ENCODE results near the gene QDPR. TPM values are rescaled to one million over a fixed set of nuclear protein-coding genes. Genes with fewer than 3 reads are reported as not detected.

QDPR gene
- total and polyA plus RNA-seq, 8 donors, result 36.6 to 51.2 (median 45.3) TPM

GRCh38 chr4:17492876-17493275 is 19.0 kb downstream of the QDPR start:
- no peak for DNase-seq
- Histone ChIP-seq H3K4me3 (no peak overlapping the region), H3K36me3 (peaks cover 0 to 62% of the 10 kb centered on the region in 2 donors), H3K27me3 (no peaks in the 10 kb centered on the region), H3K9me3 (no peaks in the 10 kb centered on the region), H3K4me1 (peaks cover 0 to 14% of the 10 kb centered on the region in 2 donors), H3K27ac (no peak overlapping the region)
- TF ChIP-seq, protein P1, sequence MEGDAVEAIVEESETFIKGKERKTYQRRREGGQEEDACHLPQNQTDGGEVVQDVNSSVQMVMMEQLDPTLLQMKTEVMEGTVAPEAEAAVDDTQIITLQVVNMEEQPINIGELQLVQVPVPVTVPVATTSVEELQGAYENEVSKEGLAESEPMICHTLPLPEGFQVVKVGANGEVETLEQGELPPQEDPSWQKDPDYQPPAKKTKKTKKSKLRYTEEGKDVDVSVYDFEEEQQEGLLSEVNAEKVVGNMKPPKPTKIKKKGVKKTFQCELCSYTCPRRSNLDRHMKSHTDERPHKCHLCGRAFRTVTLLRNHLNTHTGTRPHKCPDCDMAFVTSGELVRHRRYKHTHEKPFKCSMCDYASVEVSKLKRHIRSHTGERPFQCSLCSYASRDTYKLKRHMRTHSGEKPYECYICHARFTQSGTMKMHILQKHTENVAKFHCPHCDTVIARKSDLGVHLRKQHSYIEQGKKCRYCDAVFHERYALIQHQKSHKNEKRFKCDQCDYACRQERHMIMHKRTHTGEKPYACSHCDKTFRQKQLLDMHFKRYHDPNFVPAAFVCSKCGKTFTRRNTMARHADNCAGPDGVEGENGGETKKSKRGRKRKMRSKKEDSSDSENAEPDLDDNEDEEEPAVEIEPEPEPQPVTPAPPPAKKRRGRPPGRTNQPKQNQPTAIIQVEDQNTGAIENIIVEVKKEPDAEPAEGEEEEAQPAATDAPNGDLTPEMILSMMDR (IDR thresholded peaks at IDR 0.05), result no peak
- no peak for ATAC-seq
- intact Hi-C loops (cut with DNase I), result no loop called here

DNA sequence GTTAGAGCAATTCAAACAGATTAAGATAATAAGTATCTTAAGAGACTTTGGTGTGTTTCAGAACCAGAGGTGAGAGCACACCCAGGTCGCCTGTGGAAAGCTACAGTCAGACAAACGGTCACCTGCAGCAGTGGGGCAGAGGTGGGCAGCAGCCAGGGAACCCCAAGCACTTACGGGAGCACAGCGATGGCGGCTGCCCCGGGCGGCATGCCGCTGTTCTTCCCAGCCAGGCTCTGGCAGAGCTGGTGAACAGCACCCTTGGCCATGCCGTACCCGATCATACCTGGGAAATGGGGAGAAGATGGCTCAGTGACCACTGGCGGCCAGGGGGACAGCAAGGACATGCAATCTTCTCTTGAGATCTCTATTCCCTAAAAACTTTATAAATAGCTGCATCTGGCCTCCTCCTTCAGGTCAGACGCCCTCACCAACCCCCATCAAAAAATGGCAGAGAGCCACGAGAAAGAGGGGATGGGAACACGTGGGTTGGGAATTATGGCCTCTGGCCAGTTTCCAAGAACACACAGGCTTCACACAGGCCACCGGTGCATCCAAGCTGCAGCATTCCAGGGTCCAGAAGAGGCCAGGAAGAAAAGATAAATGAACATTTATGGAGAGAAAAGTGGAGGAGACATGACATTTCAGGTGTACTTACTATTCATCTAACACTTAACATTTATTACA is 19.7 kb downstream of the QDPR start:
- Histone ChIP-seq H3K27ac (no peak overlapping the region), H3K27me3 (no peaks in the 10 kb centered on the region), H3K4me3 (no peak overlapping the region), H3K4me1 (peaks cover 0 to 14% of the 10 kb centered on the region in 2 donors), H3K36me3 (peaks cover 0 to 62% of the 10 kb centered on the region in 2 donors), H3K9me3 (no peaks in the 10 kb centered on the region)
- intact Hi-C loops (cut with DNase I), result no loop called here
- TF ChIP-seq, protein P1 (IDR thresholded peaks at IDR 0.05), result no peak
- ATAC-seq, result no peak
- no peak for DNase-seq

GRCh38 chr4:17491196-17491595 is 20.7 kb downstream of the QDPR start:
- ATAC-seq, result no peak
- peaks cover 0 to 65% of the 10 kb centered on the region in 2 donors for H3K36me3 ChIP-seq
- peaks cover 0 to 10% of the 10 kb centered on the region in 2 donors for H3K4me1 ChIP-seq
- intact Hi-C loops (cut with DNase I), result no loop called here
- DNase-seq, result no peak
- no peak overlapping the region for H3K27ac ChIP-seq
- no peaks in the 10 kb centered on the region for H3K27me3 ChIP-seq
- TF ChIP-seq, protein P1 (IDR thresholded peaks at IDR 0.05), result no peak
- H3K4me3 ChIP-seq, result no peak overlapping the region
- H3K9me3 ChIP-seq, result no peaks in the 10 kb centered on the region

GRCh38 chr4:17490575-17491059 is 21.3 kb downstream of the QDPR start:
- H3K27ac ChIP-seq, result no peak overlapping the region
- peaks cover 0 to 65% of the 10 kb centered on the region in 2 donors for H3K36me3 ChIP-seq
- peak; percentile 37 for ATAC-seq

DNA sequence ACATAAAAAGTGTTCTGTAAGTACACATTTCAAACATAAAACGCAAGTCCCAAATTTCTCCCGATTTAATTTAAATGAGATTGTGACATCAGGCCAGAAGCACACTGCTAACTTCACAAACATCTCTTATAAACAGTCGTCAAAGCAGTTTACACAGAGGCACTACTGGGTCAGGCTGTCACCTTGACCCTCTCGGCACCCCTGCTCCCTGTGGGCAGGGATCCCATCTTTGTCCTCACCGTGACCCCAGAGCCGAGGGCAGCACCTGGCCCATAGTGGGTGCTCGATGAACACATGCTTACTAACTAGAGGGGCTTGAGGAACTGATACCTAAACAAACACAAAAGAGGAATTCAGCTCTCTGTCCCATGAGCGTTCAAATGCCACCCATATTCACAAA is 22.2 kb downstream of the QDPR start:
- Histone ChIP-seq H3K27ac (no peak overlapping the region), H3K4me1 (peaks cover 0 to 6% of the 10 kb centered on the region in 2 donors), H3K9me3 (no peaks in the 10 kb centered on the region), H3K4me3 (no peak overlapping the region), H3K36me3 (peaks cover 0 to 65% of the 10 kb centered on the region in 2 donors), H3K27me3 (no peaks in the 10 kb centered on the region)
- TF ChIP-seq, protein P1 (IDR thresholded peaks at IDR 0.05), result no peak
- ATAC-seq (no peak), DNase-seq (no peak)
- intact Hi-C loops (cut with DNase I), result no loop called here

More at GRCh38 chr4:17490575-17491059, 21.3 kb downstream of the QDPR start:
- Histone ChIP-seq H3K4me3 (no peak overlapping the region), H3K4me1 (peaks cover 0 to 6% of the 10 kb centered on the region in 2 donors), H3K9me3 (no peaks in the 10 kb centered on the region), H3K27me3 (no peaks in the 10 kb centered on the region)
- intact Hi-C loops (cut with DNase I), result no loop called here
- TF ChIP-seq, protein P1 (IDR thresholded peaks at IDR 0.05), result no peak
- no peak for DNase-seq
